GM19467 (cell line): ENCODE measurements around the gene LTK.

Experiments used
- ATAC-seq: cut with Tn5 transposase; IDR thresholded peaks from one replicate; pipeline ENCODE4 v1.9.1; 2021; ENCODE audit warnings: mild to moderate bottlenecking, moderate library complexity; ENCODE audit not compliant: unreplicated experiment

Gene LTK

DNA sequence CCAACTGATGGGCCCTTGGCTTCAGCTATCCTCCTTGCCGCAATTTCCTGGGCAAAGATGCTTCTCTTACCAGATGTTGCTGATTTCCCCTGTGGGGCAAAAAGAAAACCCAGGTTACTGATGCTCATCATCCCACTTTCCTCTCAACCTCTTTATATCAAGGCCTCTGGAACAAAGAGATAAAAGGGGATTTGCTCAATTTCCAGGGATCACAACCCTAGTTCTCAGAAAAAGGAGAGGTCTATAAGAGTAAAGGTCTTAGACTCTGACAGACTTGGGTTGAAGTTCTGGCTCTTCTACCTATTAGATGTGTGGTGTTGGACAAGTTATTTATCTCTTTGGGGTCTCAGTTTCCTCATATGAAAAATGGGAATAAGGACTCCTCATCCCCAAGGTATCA is 21.9 kb upstream of the LTK start:
- no peak for ATAC-seq

DNA sequence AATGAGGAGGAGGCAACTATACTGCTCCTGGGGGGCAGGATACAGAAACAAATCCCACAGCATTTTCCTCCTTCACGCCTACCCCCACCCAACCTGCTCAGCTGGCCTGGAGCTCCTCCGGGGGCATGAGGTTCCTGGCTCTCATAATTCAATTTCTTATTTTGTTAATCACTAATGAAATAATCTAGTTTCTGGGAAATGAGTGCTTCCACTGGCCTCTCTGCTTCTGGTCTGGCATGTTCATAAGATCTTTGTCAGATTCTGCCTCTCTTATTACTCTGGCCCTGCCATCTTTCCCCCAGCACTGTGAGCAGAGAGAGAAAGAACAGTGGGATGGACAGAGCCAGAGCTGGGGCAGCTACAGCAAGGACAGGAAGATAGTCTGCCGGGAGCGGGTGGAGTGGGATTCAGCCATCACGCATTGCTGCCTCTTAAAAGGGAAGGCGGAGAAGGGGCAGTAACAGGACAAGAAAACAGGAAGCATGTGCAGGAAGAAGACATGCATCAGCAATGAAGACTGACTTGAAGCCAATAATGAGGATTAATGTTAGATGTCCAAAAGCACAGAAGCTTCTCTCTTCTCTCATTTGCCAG is 16.8 kb upstream of the LTK start:
- no peak for ATAC-seq

DNA sequence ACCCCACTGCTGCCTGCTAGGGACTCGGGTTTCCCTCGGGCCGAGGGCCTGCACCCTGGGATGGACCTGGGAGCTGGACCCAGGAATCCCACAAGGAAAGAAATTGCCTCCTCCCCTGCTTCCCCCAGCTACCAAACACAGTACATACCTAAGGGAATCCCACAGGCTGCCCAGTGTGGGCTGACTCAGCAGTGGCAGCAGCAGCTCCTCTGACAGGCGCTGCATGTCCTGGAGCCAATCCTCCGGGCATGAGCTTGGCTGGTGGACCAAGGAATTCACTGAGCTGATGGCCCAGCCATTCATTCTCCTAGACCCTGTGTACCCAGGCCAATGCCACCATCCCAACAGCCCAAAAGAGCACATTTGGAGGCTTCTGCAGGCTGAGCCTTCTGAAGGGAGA is 9.5 kb upstream of the LTK start:
- ATAC-seq: no peak

DNA sequence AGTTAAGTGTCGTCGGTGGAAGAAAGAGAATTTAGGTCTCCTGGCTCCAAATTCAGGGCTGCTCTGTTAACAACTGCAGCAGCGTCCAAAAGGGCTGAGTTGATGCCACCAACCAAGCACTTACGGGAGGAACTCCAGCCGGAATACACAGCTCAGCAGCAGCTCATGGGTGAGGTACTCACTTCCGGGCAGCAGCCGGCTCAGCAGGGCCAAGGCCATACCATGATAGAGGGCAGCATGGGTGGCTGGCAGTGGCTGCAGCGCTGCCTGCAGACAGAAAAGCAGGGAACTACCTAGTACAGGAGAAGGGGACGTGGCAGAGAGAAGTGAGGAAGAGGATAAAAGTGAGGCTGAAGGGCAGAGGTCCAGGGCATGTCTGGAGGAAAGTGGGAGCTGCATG is 8.0 kb upstream of the LTK start:
- no peak for ATAC-seq

DNA sequence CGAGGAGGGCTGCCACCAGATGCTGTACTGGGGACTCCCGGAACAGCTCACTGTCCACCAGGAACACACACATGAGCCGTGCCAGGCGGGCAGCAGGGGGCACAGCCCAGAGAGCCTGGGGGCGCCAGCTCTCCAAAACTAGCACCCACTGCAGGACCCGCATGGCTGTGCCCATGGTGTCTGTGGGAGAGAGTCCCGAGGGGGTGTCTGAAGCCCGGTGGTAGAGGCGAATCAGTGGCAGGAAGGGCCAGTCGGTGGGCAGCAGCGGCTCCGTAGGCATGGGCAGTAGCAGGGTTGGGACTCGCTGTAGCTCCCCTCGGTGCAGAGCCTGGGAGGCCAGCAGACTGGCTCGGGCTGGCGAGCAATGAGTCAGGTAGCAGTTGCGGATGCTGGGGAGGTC is 7.0 kb upstream of the LTK start:
- ATAC-seq: no peak

DNA sequence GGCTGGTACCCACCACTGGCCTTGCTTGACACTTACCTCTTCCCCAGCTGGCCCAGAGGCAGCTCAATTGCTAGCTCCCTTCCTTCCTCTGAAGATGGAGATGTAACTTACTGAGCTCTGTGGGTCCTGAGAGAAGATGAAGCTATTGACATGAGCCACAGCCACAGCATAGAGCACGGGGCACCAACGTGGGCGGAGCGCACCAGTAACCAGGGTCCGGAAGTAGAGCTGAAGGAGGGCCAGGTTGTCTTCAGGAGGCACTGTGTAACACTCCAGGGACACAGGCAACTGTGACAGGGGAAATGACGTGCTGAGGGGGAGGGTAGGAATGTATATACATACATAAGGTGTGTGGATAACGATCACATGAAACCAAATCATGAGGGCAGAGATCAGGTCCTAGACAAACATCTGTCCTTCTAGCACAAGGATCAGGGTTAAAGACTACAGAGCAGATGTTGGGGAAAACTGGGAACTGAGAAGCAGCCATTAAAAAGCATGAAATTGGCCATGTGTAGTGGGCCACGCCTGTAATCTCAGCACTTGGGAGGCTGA is 4.3 kb upstream of the LTK start:
- no peak for ATAC-seq

GRCh38 chr15:41512940-41513505 is 604 bp downstream of the LTK start:
- ATAC-seq: no peak

- ATAC-seq: no peak
Measured at GRCh38 chr15:41512512-41512939, 1.1 kb downstream of the LTK start.

DNA sequence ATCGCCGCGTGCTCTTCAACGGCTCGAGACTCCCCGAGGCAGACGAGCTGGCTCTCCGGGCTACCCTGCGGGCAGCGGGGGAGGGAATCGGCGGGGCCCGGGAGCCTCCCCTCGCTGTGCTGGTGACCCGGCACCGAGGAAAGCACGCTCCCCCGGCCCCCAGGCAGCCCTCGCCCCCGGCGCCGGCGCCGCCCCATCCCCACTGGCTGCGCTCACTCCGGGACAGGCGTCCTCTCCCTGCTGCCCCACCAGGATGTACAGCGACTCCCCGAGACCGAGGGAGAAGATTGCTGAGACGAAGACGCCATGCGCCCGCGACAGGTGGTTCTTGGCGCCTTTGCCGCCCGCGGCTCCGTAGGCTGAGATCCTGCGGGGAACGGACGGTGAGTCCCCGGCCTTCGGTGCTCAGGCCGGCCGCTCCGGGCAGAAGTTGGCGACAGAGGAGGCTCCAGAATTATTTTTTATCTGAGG is 1.7 kb downstream of the LTK start:
- ATAC-seq: no peak

- no peak for ATAC-seq
Measured at GRCh38 chr15:41511331-41511898, 2.2 kb downstream of the LTK start.

GRCh38 chr15:41510728-41511127 is 2.9 kb downstream of the LTK start:
- ATAC-seq: no peak

- ATAC-seq: no peak
Measured at GRCh38 chr15:41507820-41508290, 5.8 kb downstream of the LTK start.

DNA sequence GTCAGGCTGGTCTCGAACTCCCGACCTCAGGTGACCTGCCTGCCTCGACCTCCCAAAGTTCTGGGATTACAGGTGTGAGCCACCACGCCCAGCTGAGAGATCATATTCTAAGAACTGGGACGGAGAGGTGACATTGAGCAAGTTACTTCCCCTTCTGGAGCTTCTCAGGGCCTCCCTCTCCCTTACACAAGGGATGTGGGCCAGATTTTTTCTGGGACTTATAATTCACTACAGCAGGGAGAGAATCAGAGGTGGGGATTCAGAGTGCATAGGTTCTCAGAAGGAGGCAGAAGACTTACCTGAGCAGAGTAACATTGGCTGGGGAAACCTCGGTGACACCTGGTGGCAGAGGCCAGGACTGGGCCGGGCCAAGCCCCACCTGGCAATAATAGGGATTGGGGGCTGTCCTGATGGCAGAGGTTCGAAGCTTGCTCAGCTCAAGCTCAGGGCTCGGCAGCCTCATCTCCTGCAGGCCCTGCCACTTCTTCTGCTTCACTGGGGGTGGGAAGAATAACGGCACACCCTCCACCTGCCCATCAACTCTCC is 6.8 kb downstream of the LTK start:
- no peak for ATAC-seq

DNA sequence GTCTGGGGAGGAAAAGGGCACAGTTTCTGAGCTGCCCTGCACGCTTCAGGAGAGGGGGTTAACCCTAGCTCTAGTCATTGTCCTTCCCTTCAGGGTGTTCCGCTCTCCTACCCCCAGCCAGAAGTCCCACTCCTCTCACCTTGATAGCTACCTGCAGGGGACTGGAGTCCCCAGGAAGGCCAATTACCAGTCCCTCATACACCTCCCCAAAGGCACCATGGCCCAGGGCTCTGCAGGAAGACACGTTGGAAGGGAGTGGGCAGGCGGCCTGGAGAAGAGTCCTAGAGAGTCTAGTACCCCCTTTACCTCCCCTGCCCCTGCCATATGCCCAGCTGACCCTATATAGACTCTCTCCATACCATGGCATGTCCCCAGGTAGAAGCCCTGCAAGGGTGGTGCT is 7.9 kb downstream of the LTK start:
- no peak for ATAC-seq

- ATAC-seq: no peak
Measured at GRCh38 chr15:41504751-41505492, 8.7 kb downstream of the LTK start.

GRCh38 chr15:41503669-41504010 is 10.0 kb downstream of the LTK start:
- no peak for ATAC-seq

DNA sequence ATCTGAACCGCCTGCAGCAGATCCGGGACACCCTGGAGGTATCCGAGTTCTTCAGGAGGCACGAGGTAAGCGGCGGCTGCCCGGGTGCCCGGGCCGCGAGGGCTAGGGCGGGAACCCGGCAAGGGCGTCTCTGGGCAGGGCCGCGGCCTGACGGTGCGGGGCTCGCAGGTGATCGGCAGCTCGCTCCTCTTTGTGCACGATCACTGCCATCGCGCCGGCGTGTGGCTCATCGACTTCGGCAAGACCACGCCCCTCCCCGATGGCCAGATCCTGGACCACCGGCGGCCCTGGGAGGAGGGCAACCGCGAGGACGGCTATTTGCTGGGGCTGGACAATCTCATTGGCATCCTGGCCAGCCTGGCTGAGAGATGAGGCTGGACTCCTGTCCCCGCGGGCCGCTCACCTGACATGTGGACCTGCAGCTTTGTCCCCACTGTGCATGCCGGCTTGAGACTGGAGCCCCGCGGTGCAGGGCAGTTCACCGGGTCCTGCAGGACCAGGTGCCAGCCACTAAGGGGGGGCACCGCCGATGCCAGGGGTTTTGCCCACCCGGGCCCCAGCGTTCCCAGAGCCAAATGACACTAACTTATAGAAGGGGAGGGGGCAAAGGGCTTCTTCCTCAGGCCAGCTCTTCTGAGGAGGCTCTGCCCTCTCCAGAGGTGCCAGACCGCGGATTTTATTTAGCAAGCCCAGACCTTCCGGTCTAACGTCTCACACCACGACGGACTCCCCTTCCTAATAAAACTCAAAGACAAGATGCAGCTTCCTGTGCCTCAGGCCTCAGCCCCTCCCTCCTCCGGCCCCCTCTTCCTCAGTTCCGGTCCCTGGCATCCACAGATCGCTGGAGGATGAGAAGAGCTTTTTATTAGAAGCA is 10.6 kb downstream of the LTK start:
- ATAC-seq: no peak

DNA sequence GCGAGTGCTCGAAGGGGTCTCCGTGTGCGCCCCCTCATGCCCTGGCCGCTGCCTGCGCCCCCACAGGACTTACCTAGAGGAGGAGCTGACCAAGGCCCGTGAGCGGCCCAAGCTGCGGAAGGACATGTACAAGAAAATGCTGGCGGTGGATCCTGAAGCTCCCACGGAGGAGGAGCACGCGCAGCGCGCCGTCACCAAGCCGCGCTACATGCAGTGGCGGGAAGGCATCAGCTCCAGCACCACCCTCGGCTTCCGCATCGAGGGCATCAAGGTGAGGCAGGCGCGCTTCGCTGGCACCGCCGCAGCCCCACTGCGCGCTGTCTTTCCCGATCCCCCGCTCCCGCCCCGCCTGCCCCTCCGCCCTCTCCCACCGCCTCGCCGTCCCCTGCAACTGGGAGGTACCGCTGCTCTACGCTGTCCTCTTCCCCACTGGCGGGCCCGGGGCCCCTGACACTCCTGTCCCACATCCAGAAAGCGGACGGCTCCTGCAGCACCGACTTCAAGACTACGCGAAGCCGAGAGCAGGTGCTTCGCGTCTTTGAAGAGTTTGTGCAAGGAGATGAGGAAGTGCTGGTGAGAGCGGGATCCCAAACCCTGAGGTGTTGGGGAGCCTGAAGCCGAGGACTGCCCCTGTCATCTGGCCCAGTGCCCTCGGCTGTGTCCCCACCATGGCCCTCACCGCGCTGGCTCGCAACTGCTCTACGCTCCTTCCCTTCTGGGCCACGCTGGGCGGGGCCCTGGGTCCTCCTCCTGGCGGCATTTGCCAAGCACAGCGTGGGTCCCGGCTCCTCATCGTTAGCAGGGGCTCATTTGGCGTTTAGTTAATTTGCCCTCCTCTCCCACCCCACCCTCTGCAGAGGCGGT is 11.5 kb downstream of the LTK start:
- no peak for ATAC-seq

DNA sequence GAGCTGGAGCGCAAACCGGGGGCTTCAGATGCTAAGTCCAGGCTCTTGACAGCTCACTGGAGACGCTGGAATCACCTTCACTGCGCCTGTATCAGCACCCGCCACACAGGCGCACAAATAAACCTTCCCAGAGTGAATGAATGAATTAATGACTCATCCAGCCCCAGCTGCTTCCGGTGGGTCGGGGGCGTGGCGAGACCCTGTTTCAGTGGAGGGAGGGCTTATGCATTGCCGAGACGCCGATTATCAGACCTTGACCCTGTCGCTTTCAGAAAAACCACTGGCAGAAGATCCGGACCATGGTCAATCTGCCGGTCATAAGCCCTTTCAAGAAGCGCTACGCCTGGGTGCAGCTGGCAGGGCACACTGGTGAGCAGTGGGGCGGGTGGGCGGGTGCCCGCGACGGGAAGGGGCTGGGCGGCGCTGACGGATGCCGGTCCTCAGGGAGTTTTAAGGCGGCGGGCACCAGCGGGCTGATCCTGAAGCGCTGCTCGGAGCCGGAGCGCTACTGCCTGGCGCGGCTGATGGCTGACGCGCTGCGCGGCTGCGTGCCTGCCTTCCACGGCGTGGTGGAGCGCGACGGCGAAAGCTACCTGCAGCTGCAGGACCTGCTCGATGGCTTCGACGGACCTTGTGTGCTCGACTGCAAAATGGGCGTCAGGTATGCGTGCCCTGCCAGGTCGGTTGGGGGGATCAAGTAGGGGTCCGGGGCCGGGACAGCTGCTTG is 12.3 kb downstream of the LTK start:
- ATAC-seq: no peak
